Right renal pelvis (tissue), 4 donors: ENCODE measurements around the gene NDUFB11. TPM values are rescaled to one million over a fixed set of nuclear protein-coding genes. Genes with fewer than 3 reads are reported as not detected.

Source experiments
- DNase-seq, 4 donors: peaks; one replicate each; pipeline ENCODE4 v3.0.0-alpha.2; 2013; ENCODE audit warnings: low read depth in 4 of 4, low spot score in 3 of 4, missing footprints in 1 of 4
- polyA plus RNA-seq, 4 donors: library from polyadenylated mRNA; unstranded; fragments of 120-200 nt; gene quantifications; one replicate each; pipeline ENCODE4 v1.2.1, GENCODE V29; 2013; ENCODE audit not compliant: insufficient read length in 4 of 4

NDUFB11 gene
- polyA plus RNA-seq, 4 donors = 98.4 to 117 (median 107) TPM

DNA sequence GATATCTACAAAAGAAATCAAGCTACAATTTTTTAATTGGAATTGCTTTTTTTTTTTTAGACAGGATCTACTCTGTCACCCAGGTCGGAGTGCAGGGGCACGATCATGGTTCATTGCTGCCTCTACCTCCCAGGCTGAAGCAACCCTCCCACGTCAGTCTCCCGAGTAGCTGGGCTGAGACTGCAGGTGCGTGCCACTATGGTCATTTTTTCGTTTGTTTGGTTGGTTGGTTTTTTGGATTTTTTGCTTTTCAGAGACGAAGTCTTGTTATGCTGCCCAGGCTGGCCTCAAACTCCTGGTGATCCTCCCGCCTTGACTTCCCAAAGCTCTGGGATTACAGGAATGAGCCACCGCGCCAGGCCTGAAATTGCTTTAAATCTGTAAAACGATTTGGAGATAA is 50.6 kb downstream of the NDUFB11 start:
- DNase-seq = no peak

DNA sequence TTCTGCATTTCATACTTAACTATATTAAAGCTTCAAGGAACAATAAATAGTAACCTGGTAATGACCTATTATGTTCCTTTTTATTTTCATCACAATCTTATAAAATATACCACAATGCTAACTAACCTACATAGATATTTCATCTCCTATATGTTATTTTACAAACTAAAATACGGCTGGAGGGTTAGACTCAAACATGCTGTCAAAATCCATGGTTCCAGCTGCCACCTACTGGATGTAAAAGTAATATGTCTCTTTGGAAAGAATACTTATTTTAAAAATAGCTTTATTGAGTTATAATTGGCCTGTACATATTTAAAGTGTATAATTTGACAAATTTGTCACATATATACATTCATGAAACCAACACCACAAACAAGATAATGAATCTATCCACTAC is 51.3 kb downstream of the NDUFB11 start:
- no peak for DNase-seq

Other genes starting within 250 kb of the NDUFB11 start
- 10 to 100 TPM; 22.9 to 28.6 (median 27.1) TPM for gene JADE3, start 232.3 kb downstream of the NDUFB11 start, polyA plus RNA-seq
- 10 to 100 TPM; 29.0 to 37.2 (median 35.1) TPM for gene RGN, start 66.3 kb downstream of the NDUFB11 start, polyA plus RNA-seq
- 10 to 100 TPM; 48.2 to 65.3 (median 49.9) TPM for gene RBM10, start 519 bp upstream of the NDUFB11 start, polyA plus RNA-seq
- gene UBA1, start 49.1 kb upstream of the NDUFB11 start, polyA plus RNA-seq = 100 to 1,000 TPM; 227 to 263 (median 240) TPM
- gene CDK16, start 74.0 kb upstream of the NDUFB11 start, polyA plus RNA-seq = 100 to 1,000 TPM; 107 to 122 (median 117) TPM
- gene USP11, start 88.3 kb upstream of the NDUFB11 start, polyA plus RNA-seq = 100 to 1,000 TPM; 116 to 145 (median 132) TPM
- 1 to 10 TPM in 1 of 4 donors, under 1 TPM in 3; 0.74 to 1.1 (median 0.93) TPM for gene ZNF157, start 225.9 kb upstream of the NDUFB11 start, polyA plus RNA-seq